Right forelimb (tissue), 1 donor: ENCODE data around the gene VTI1A.
"Not testable (repeated sequence)": the region's sequence is repeated elsewhere in the genome, so short reads cannot be mapped to it uniquely, and the experiment has no call there.

ENCODE experiments used
- DNase-seq: peaks from one replicate; pipeline ENCODE4 v3.0.0-alpha.2; 2018

Gene VTI1A

GRCh38 chr10:112552593-112553110 is 105.6 kb downstream of the VTI1A start:
- DNase-seq = no peak

GRCh38 chr10:112553315-112553714 is 106.3 kb downstream of the VTI1A start:
- no peak for DNase-seq

GRCh38 chr10:112554263-112554662 is 107.2 kb downstream of the VTI1A start:
- DNase-seq = no peak

- DNase-seq = no peak
Measured at GRCh38 chr10:112557197-112557596, 110.2 kb downstream of the VTI1A start.

- no peak for DNase-seq
Measured at GRCh38 chr10:112558476-112559142, 111.6 kb downstream of the VTI1A start.

- DNase-seq = no peak
Measured at GRCh38 chr10:112559349-112559748, 112.3 kb downstream of the VTI1A start.

GRCh38 chr10:112562122-112562521 is 115.1 kb downstream of the VTI1A start:
- DNase-seq = no peak

GRCh38 chr10:112562809-112563663 is 116.0 kb downstream of the VTI1A start:
- DNase-seq = no peak

GRCh38 chr10:112564337-112564736 is 117.3 kb downstream of the VTI1A start:
- no peak for DNase-seq

- peak; percentile 43 for DNase-seq
Measured at GRCh38 chr10:112565434-112566053, 118.5 kb downstream of the VTI1A start.

GRCh38 chr10:112570585-112570984 is 123.6 kb downstream of the VTI1A start:
- no peak for DNase-seq

- no peak for DNase-seq
Measured at GRCh38 chr10:112579578-112579977, 132.6 kb downstream of the VTI1A start.

GRCh38 chr10:112580267-112580666 is 133.3 kb downstream of the VTI1A start:
- DNase-seq = no peak

GRCh38 chr10:112581921-112582320 is 134.9 kb downstream of the VTI1A start:
- DNase-seq = no peak

- DNase-seq = no peak
Measured at GRCh38 chr10:112583236-112583939, 136.4 kb downstream of the VTI1A start.

GRCh38 chr10:112584276-112584675 is 137.3 kb downstream of the VTI1A start:
- DNase-seq = no peak

GRCh38 chr10:112585126-112585525 is 138.1 kb downstream of the VTI1A start:
- DNase-seq = no peak

- DNase-seq = no peak
Measured at GRCh38 chr10:112585960-112586359, 138.9 kb downstream of the VTI1A start.

- no peak for DNase-seq
Measured at GRCh38 chr10:112587729-112588128, 140.7 kb downstream of the VTI1A start.

- DNase-seq = no peak
Measured at GRCh38 chr10:112588225-112588990, 141.4 kb downstream of the VTI1A start.

- no peak for DNase-seq
Measured at GRCh38 chr10:112589081-112589480, 142.1 kb downstream of the VTI1A start.

- DNase-seq = not testable (repeated sequence)
Measured at GRCh38 chr10:112590786-112591185, 143.8 kb downstream of the VTI1A start.
